ENCODE results near the gene HVCN1. TPM values are rescaled to one million over a fixed set of nuclear protein-coding genes. Genes with fewer than 3 reads are reported as not detected.

The HVCN1 gene
- total and polyA plus RNA-seq, 2 donors (not counting 1 experiment from before 2014, with no cell fraction given) = 216 to 422 TPM

DNA sequence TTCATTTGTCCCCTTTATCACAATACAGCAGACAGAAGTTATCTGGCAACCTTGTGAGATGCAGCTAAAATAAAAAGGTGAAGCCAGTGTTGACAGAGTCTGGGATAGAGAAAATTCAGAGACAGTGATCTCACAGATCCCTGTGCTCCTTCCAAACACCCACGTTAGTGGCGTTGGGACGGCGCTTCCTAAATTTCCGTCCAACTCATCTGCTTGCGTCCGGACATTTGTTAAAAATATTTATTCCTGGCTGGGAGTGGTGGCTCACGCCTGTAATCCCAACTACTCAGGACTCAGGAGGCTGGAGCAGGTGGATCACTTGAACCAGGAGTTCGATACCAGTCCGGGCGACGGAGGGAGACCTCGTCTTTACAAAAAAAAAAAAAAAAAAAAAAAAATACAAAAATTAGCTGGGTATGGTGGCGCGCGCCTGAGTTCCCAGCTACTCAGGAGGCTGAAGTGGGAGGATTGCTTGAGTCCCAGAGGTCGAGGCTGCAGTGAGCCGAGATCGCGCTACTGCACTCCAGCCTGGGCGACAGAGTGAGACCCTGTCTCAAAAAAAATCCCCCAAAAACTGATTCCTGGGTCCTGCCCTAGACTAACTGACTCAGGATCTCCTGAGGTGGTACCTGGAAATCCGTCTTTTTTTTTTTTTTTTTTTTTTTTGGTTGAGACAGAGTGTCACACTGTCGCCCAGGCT, 75.7 kb downstream of the HVCN1 start:
- ChIA-PET POLR2A (interaction anchor here (0.6 to 2.4 kb wide), 18 partner anchors 10 to 631 kb away, joined by 3 to 11 read pairs (median 6); partner anchors contain the start of genes ARPC3 and HVCN1), CTCF (interaction anchor here (0.8 to 6.0 kb wide), 7 partner anchors 9 to 528 kb away, joined by 4 to 91 read pairs (median 8); partner anchors contain the start of genes ARPC3, FAM216A and GPN3)
- no peaks in the 10 kb centered on the region for H3K9me3 Mint-ChIP-seq (ENCODE audit: insufficient read depth)
- Histone ChIP-seq H3K4me2 (replicated peaks; ENCODE audit: low read depth, low read length, poor library complexity, severe bottlenecking) (peak overlapping the region; percentile 93), H3K4me1 (ENCODE audit: control insufficient read depth in 2 of 2, insufficient read depth in 2 of 2, low read length in 2 of 2) (peaks cover 49 to 66% of the 10 kb centered on the region in 2 donors), H3K79me2 (ENCODE audit: control insufficient read depth, insufficient read depth, low read length) (peaks cover 38% of the 10 kb centered on the region), H3K36me3 (replicated peaks in 1 of 2; ENCODE audit: control extremely low read depth in 1 of 2, control insufficient read depth in 1 of 2, extremely low read depth in 1 of 2, insufficient read depth in 2 of 2, low read length in 1 of 2) (peaks cover 0 to 3% of the 10 kb centered on the region in 2 experiments), H4K20me1 (ENCODE audit: control insufficient read depth, insufficient read depth, low read length, poor library complexity, severe bottlenecking) (no peaks in the 10 kb centered on the region), H2AFZ (ENCODE audit: insufficient read depth, low read depth, low read length, poor library complexity, severe bottlenecking) (peak overlapping the region; percentile 90), H3K4me3 (ENCODE audit: control extremely low read depth in 1 of 5, extremely low read depth in 1 of 5, insufficient read depth in 1 of 5, low read depth in 2 of 5, low read length in 4 of 5) (peak overlapping the region; percentile 57 to 84 (median 70)), H3K9me3 (ENCODE audit: control extremely low read depth in 1 of 3, control insufficient read depth in 2 of 3, insufficient read depth in 1 of 3, low read length in 2 of 3) (no peaks in the 10 kb centered on the region), H3K27me3 (replicated peaks in 1 of 4; ENCODE audit: control extremely low read depth in 1 of 4, control insufficient read depth in 3 of 4, insufficient read depth in 4 of 4, low read length in 3 of 4) (no peaks in the 10 kb centered on the region), H3K9ac (ENCODE audit: low read length) (peak overlapping the region; percentile 84), H3K27ac (ENCODE audit: low read length in 2 of 2) (peak overlapping the region; percentile 83 to 98)
- DNase-seq (no peak), ATAC-seq (ENCODE audit: low read depth) (no peak)
- H3K27ac Mint-ChIP-seq = peak overlapping the region; percentile 96
- WGBS (ENCODE audit: insufficient coverage) = 0% methylated on average over 2 of the region's 23 CpGs
- H3K27me3 Mint-ChIP-seq = no peaks in the 10 kb centered on the region
- peaks cover 56% of the 10 kb centered on the region for H3K4me1 Mint-ChIP-seq
- TF ChIP-seq, protein P1, sequence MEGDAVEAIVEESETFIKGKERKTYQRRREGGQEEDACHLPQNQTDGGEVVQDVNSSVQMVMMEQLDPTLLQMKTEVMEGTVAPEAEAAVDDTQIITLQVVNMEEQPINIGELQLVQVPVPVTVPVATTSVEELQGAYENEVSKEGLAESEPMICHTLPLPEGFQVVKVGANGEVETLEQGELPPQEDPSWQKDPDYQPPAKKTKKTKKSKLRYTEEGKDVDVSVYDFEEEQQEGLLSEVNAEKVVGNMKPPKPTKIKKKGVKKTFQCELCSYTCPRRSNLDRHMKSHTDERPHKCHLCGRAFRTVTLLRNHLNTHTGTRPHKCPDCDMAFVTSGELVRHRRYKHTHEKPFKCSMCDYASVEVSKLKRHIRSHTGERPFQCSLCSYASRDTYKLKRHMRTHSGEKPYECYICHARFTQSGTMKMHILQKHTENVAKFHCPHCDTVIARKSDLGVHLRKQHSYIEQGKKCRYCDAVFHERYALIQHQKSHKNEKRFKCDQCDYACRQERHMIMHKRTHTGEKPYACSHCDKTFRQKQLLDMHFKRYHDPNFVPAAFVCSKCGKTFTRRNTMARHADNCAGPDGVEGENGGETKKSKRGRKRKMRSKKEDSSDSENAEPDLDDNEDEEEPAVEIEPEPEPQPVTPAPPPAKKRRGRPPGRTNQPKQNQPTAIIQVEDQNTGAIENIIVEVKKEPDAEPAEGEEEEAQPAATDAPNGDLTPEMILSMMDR (IDR thresholded peaks at IDR 0.05) = no peak
- TF ChIP-seq EZH2 (IDR thresholded peaks at IDR 0.05; ENCODE audit: borderline replicate concordance, insufficient read depth, low read depth, low read length, poor library complexity, severe bottlenecking) = no peak
- peak overlapping the region; percentile 91 for H3K4me3 Mint-ChIP-seq
- intact Hi-C loops (cut with micrococcal nuclease) = loop anchor here (1.0 to 2.0 kb wide), 2 partner anchors 8 to 130 kb away; partner anchors contain the start of gene PPP1CC

- no peak for ATAC-seq (ENCODE audit: low read depth)
- Histone ChIP-seq H3K9me3 (ENCODE audit: control extremely low read depth in 1 of 3, control insufficient read depth in 2 of 3, insufficient read depth in 1 of 3, low read length in 2 of 3) (no peaks in the 10 kb centered on the region), H3K27ac (ENCODE audit: low read length in 2 of 2) (peak overlapping the region; percentile 77 to 94), H3K36me3 (replicated peaks in 1 of 2; ENCODE audit: control extremely low read depth in 1 of 2, control insufficient read depth in 1 of 2, extremely low read depth in 1 of 2, insufficient read depth in 2 of 2, low read length in 1 of 2) (no peaks in the 10 kb centered on the region), H3K27me3 (replicated peaks in 1 of 4; ENCODE audit: control extremely low read depth in 1 of 4, control insufficient read depth in 3 of 4, insufficient read depth in 4 of 4, low read length in 3 of 4) (no peaks in the 10 kb centered on the region), H3K4me2 (replicated peaks; ENCODE audit: low read depth, low read length, poor library complexity, severe bottlenecking) (peak overlapping the region; percentile 62), H2AFZ (ENCODE audit: insufficient read depth, low read depth, low read length, poor library complexity, severe bottlenecking) (peak overlapping the region; percentile 58), H3K79me2 (ENCODE audit: control insufficient read depth, insufficient read depth, low read length) (peaks cover 29% of the 10 kb centered on the region), H4K20me1 (ENCODE audit: control insufficient read depth, insufficient read depth, low read length, poor library complexity, severe bottlenecking) (no peaks in the 10 kb centered on the region), H3K4me3 (ENCODE audit: control extremely low read depth in 1 of 5, extremely low read depth in 1 of 5, insufficient read depth in 1 of 5, low read depth in 2 of 5, low read length in 4 of 5) (peak overlapping the region; percentile 7 to 74 (median 55)), H3K4me1 (ENCODE audit: control insufficient read depth in 2 of 2, insufficient read depth in 2 of 2, low read length in 2 of 2) (peaks cover 71 to 83% of the 10 kb centered on the region in 2 donors), H3K9ac (ENCODE audit: low read length) (peak overlapping the region; percentile 58)
- peak overlapping the region; percentile 77 for H3K4me3 Mint-ChIP-seq
- peak overlapping the region; percentile 88 for H3K27ac Mint-ChIP-seq
- POLR2A ChIA-PET = interaction anchor here (0.7 to 2.2 kb wide), 15 partner anchors 9 to 156 kb away, joined by 3 to 18 read pairs (median 8); partner anchors contain the start of genes ARPC3, FAM216A, GPN3 and HVCN1
- H3K4me1 Mint-ChIP-seq = peaks cover 65% of the 10 kb centered on the region
- H3K27me3 Mint-ChIP-seq = no peaks in the 10 kb centered on the region
- intact Hi-C loops (cut with micrococcal nuclease) = loop anchor here (10.0 kb wide), 1 partner anchor 501 kb away; no protein-coding TSS in a partner anchor
- WGBS (ENCODE audit: insufficient coverage) = 67% methylated on average over 4 of the region's 8 CpGs
- H3K9me3 Mint-ChIP-seq (ENCODE audit: insufficient read depth) = no peaks in the 10 kb centered on the region
- CTCF ChIA-PET = interaction anchor here (0.6 to 9.7 kb wide), 21 partner anchors 9 to 291 kb away, joined by 3 to 329 read pairs (median 4); partner anchors contain the start of genes ARPC3, FAM216A, GPN3 and TCTN1
- TF ChIP-seq EZH2 (IDR thresholded peaks at IDR 0.05; ENCODE audit: borderline replicate concordance, insufficient read depth, low read depth, low read length, poor library complexity, severe bottlenecking) = no peak
- peak; percentile 43 for DNase-seq
These were observed 82.7 kb downstream of the HVCN1 start for GRCh38 chr12:110606253-110606611.
